Neural cell (in vitro differentiated cells): Measurements from ENCODE around the gene ARMC12.
"Not testable (repeated sequence)": the region's sequence is repeated elsewhere in the genome, so short reads cannot be mapped to it uniquely, and the experiment has no call there.

Source experiments
- CTCF ChIP-seq: fragments of 450-650 bp; IDR thresholded peaks from 2 replicates; pipeline ENCODE4 v1.5.1; 2014; ENCODE audit warnings: antibody characterized with exemption, mild to moderate bottlenecking, moderate library complexity; ENCODE audit not compliant: poor library complexity, severe bottlenecking
- REST ChIP-seq: IDR thresholded peaks from 2 replicates; pipeline ENCODE4 v1.6.1; 2012; ENCODE audit warnings: borderline replicate concordance

- not testable (repeated sequence) for TF ChIP-seq CTCF, REST
Observed at GRCh38 chr6:35690006-35690405, 46.8 kb upstream of the ARMC12 start.
